Measurements from ENCODE around the gene BPIFB2. TPM values are rescaled to one million over a fixed set of nuclear protein-coding genes. Genes with fewer than 3 reads are reported as not detected.

BPIFB2 gene
- total RNA-seq, 4 donors from 2014 or later: not detected

- no peak within 1 kb of the TSS for H3K27ac ChIP-seq
- no peaks in the 10 kb centered on the region for H3K4me1 ChIP-seq
- no peaks in the 10 kb centered on the region for H3K27me3 ChIP-seq
- no peak for DNase-seq
- TF ChIP-seq POLR2A (IDR thresholded peaks at IDR 0.05): no peak
- TF ChIP-seq CTCF (IDR thresholded peaks at IDR 0.05): no peak
- no peaks in the 10 kb centered on the region for H3K36me3 ChIP-seq
- H3K4me3 ChIP-seq: no peak within 1 kb of the TSS
- no peaks in the 10 kb centered on the region for H3K9me3 ChIP-seq
Observed at GRCh38 chr20:33053291-33054106, 46.0 kb downstream of the BPIFB2 start, which contains the start of gene BPIFB3. Gene BPIFB3, plus strand, starts transcription at chr20:33053903. Its CDS starts 1,533 bp downstream, at chr20:33055436.

- Histone ChIP-seq H3K27me3 (no peaks in the 10 kb centered on the region), H3K4me1 (no peaks in the 10 kb centered on the region), H3K4me3 (no peak overlapping the region), H3K36me3 (no peaks in the 10 kb centered on the region), H3K27ac (no peak overlapping the region), H3K9me3 (no peaks in the 10 kb centered on the region)
- no peak for DNase-seq
- TF ChIP-seq CTCF (IDR thresholded peaks at IDR 0.05): no peak
- TF ChIP-seq POLR2A (IDR thresholded peaks at IDR 0.05): no peak
Observed at GRCh38 chr20:33054381-33054780, 46.9 kb downstream of the BPIFB2 start.

GRCh38 chr20:33054791-33055190, 47.3 kb downstream of the BPIFB2 start:
- TF ChIP-seq CTCF (IDR thresholded peaks at IDR 0.05): no peak
- TF ChIP-seq POLR2A (IDR thresholded peaks at IDR 0.05): no peak
- Histone ChIP-seq H3K36me3 (no peaks in the 10 kb centered on the region), H3K4me1 (no peaks in the 10 kb centered on the region), H3K27ac (no peak overlapping the region), H3K9me3 (no peaks in the 10 kb centered on the region), H3K27me3 (no peaks in the 10 kb centered on the region), H3K4me3 (no peak overlapping the region)
- no peak for DNase-seq

GRCh38 chr20:33059136-33059535, 51.6 kb downstream of the BPIFB2 start:
- Histone ChIP-seq H3K4me1 (no peaks in the 10 kb centered on the region), H3K9me3 (no peaks in the 10 kb centered on the region), H3K4me3 (no peak overlapping the region), H3K27ac (no peak overlapping the region), H3K36me3 (no peaks in the 10 kb centered on the region), H3K27me3 (no peaks in the 10 kb centered on the region)
- DNase-seq: peak in 1 of 3 donors; percentile 14
- TF ChIP-seq CTCF (IDR thresholded peaks at IDR 0.05) (no peak), POLR2A (IDR thresholded peaks at IDR 0.05) (no peak)

- no peaks in the 10 kb centered on the region for H3K36me3 ChIP-seq
- no peaks in the 10 kb centered on the region for H3K4me1 ChIP-seq
- H3K27me3 ChIP-seq: no peaks in the 10 kb centered on the region
- H3K27ac ChIP-seq: no peak overlapping the region
- TF ChIP-seq POLR2A (IDR thresholded peaks at IDR 0.05) (no peak), CTCF (IDR thresholded peaks at IDR 0.05) (no peak)
- no peaks in the 10 kb centered on the region for H3K9me3 ChIP-seq
- no peak overlapping the region for H3K4me3 ChIP-seq
- peak in 1 of 3 donors; percentile 38 for DNase-seq
Observed at GRCh38 chr20:33059741-33060390, 52.4 kb downstream of the BPIFB2 start.
